MCF 10A (cell line): Measurements from ENCODE around the gene ENTPD6. TPM values are rescaled to one million over a fixed set of nuclear protein-coding genes. Genes with fewer than 3 reads are reported as not detected.

ENCODE experiments used
- BruUV-seq: library from RNA; stranded (reverse); fragments of 400-500 nt; replicated peaks from 2 replicates; lab custom pipeline; 2021; lab: Mats Ljungman, UMichigan
- CTCF ChIA-PET: fragments of 300-600 bp; sonication (Branson Sonifier 250); formaldehyde crosslinking; extraction: SDS; loops from one replicate; lab custom pipeline; 2021; ENCODE audit warnings: antibody characterized with exemption, inconsistent platforms; lab: Yijun Ruan, JAX
- POLR2A ChIA-PET: fragments of 300-600, 350-650 bp; sonication (Branson Sonifier 250); formaldehyde crosslinking; extraction: SDS; loops from one replicate; lab custom pipeline; 2020; ENCODE audit warnings: antibody characterized with exemption, inconsistent platforms; lab: Yijun Ruan, JAX
- DNase-seq: peaks from one replicate; pipeline ENCODE4 v3.0.0-alpha.2; 2018; ENCODE audit not compliant: unreplicated experiment
- H3K27ac Mint-ChIP-seq: one replicate; pipeline ENCODE4 v1.8.0; 2022; ENCODE audit warnings: mild to moderate bottlenecking, low read depth, mixed read lengths; ENCODE audit not compliant: unreplicated experiment
- H3K27me3 Mint-ChIP-seq: one replicate; pipeline ENCODE4 v1.8.0; 2022; ENCODE audit warnings: mixed read lengths; ENCODE audit not compliant: insufficient read depth, unreplicated experiment
- H3K36me3 Mint-ChIP-seq: one replicate; pipeline ENCODE4 v1.8.0; 2022; ENCODE audit warnings: mild to moderate bottlenecking, moderate library complexity, mixed read lengths; ENCODE audit not compliant: insufficient read depth, unreplicated experiment
- H3K4me1 Mint-ChIP-seq: one replicate; pipeline ENCODE4 v1.8.0; 2022; ENCODE audit warnings: mixed read lengths; ENCODE audit not compliant: insufficient read depth, unreplicated experiment
- H3K4me3 Mint-ChIP-seq: one replicate; pipeline ENCODE4 v1.8.0; 2022; ENCODE audit warnings: mild to moderate bottlenecking, moderate library complexity, mixed read lengths; ENCODE audit not compliant: unreplicated experiment
- H3K9me3 Mint-ChIP-seq: one replicate; pipeline ENCODE4 v1.8.0; 2022; ENCODE audit warnings: mixed read lengths; ENCODE audit not compliant: unreplicated experiment
- CTCF ChIP-seq: fragments of 200-600 bp; IDR thresholded peaks from one replicate; pipeline ENCODE4 v1.8.0; 2022; ENCODE audit warnings: antibody characterized with exemption, mild to moderate bottlenecking; ENCODE audit not compliant: unreplicated experiment
- intact Hi-C: fragments of 100-400 bp; cut with micrococcal nuclease; formaldehyde crosslinking; loops from 2 replicates; pipeline ENCODE4 v1.14.1; 2022
- total RNA-seq: library from RNA; stranded (reverse); gene quantifications from 2 replicates; pipeline ENCODE4 v1.2.3, GENCODE V29; 2022

Gene ENTPD6
- total RNA-seq, 1 experiment from 2014 or later, result 98.0 TPM

- H3K4me1 Mint-ChIP-seq, result peaks cover 23% of the 10 kb centered on the region
- POLR2A ChIA-PET, result interaction anchor here (0.9 to 13.6 kb wide), 15 partner anchors 9 to 232 kb away, joined by 3 to 517 read pairs (median 5); partner anchors contain the start of genes GINS1 and PYGB
- H3K27me3 Mint-ChIP-seq, result no peaks in the 10 kb centered on the region
- intact Hi-C loops, result loop anchor here (1.0 kb wide), 1 partner anchor 23 kb away; no protein-coding TSS in a partner anchor
- no peak overlapping the region for H3K4me3 Mint-ChIP-seq
- H3K27ac Mint-ChIP-seq, result peak overlapping the region; percentile 82
- H3K9me3 Mint-ChIP-seq, result no peaks in the 10 kb centered on the region
- TSS peak; percentile 28 for BruUV-seq
- TF ChIP-seq CTCF, result no peak
- peaks cover 30% of the 10 kb centered on the region for H3K36me3 Mint-ChIP-seq
- CTCF ChIA-PET, result interaction anchor here (0.6 to 7.8 kb wide), 26 partner anchors 8 to 445 kb away, joined by 3 to 92 read pairs (median 5); partner anchors contain the start of genes GINS1 and PYGB
- DNase-seq, result no peak
Measured at GRCh38 chr20:25223765-25224720, 28.5 kb downstream of the ENTPD6 start.

- no TSS peak for BruUV-seq
- ChIA-PET POLR2A (interaction anchor here (1.2 to 13.6 kb wide), 5 partner anchors 8 to 28 kb away, joined by 5 to 517 read pairs (median 43); partner anchors contain the start of gene PYGB), CTCF (interaction anchor here (0.7 to 7.8 kb wide), 8 partner anchors 8 to 445 kb away, joined by 3 to 92 read pairs (median 5); partner anchors contain the start of gene PYGB)
- Mint-ChIP-seq H3K9me3 (no peaks in the 10 kb centered on the region), H3K4me3 (no peak overlapping the region), H3K27me3 (no peaks in the 10 kb centered on the region), H3K4me1 (peaks cover 23% of the 10 kb centered on the region), H3K36me3 (peaks cover 28% of the 10 kb centered on the region), H3K27ac (no peak overlapping the region)
- intact Hi-C loops, result no loop called here
- TF ChIP-seq CTCF, result no peak
- no peak for DNase-seq
Measured at GRCh38 chr20:25224941-25225340, 29.4 kb downstream of the ENTPD6 start.

- BruUV-seq, result TSS peak; percentile 23
- CTCF ChIA-PET, result interaction anchor here (0.6 to 7.8 kb wide), 9 partner anchors 17 to 231 kb away, joined by 3 to 92 read pairs (median 4); partner anchors contain the start of gene PYGB
Measured at GRCh38 chr20:25225642-25226432, 30.3 kb downstream of the ENTPD6 start.

More at GRCh38 chr20:25225642-25226432, 30.3 kb downstream of the ENTPD6 start:
- no peak for DNase-seq
- H3K4me1 Mint-ChIP-seq, result peaks cover 23% of the 10 kb centered on the region
- H3K4me3 Mint-ChIP-seq, result no peak overlapping the region
- no peaks in the 10 kb centered on the region for H3K27me3 Mint-ChIP-seq
- H3K9me3 Mint-ChIP-seq, result no peaks in the 10 kb centered on the region
- H3K36me3 Mint-ChIP-seq, result peaks cover 24% of the 10 kb centered on the region
- POLR2A ChIA-PET, result interaction anchor here (0.8 to 13.6 kb wide), 5 partner anchors 11 to 70 kb away, joined by 3 to 517 read pairs (median 11); partner anchors contain the start of gene PYGB
- TF ChIP-seq CTCF, result no peak
- H3K27ac Mint-ChIP-seq, result peak overlapping the region; percentile 61
- intact Hi-C loops, result no loop called here
